NB4 (cell line): ENCODE measurements around the gene TRMT61A.

ENCODE experiments used
- MYC ChIP-seq: IDR thresholded peaks from 2 replicates; pipeline ENCODE4 v1.6.1; 2011; ENCODE audit warnings: low read depth, low read length
- POLR2A ChIP-seq: IDR thresholded peaks from 2 replicates; pipeline ENCODE4 v1.6.1; 2011; ENCODE audit warnings: mild to moderate bottlenecking; ENCODE audit not compliant: insufficient read length; ENCODE audit errors: extremely low read depth
- TF ChIP-seq, protein P1 (sequence below): IDR thresholded peaks from one replicate; pipeline ENCODE4 v1.5.1; 2012; ENCODE audit warnings: low read depth, low read length
- TF ChIP-seq, protein P2 (sequence below): IDR thresholded peaks from 2 replicates; pipeline ENCODE4 v1.6.1; 2011; ENCODE audit warnings: low read depth, low read length

DNA sequence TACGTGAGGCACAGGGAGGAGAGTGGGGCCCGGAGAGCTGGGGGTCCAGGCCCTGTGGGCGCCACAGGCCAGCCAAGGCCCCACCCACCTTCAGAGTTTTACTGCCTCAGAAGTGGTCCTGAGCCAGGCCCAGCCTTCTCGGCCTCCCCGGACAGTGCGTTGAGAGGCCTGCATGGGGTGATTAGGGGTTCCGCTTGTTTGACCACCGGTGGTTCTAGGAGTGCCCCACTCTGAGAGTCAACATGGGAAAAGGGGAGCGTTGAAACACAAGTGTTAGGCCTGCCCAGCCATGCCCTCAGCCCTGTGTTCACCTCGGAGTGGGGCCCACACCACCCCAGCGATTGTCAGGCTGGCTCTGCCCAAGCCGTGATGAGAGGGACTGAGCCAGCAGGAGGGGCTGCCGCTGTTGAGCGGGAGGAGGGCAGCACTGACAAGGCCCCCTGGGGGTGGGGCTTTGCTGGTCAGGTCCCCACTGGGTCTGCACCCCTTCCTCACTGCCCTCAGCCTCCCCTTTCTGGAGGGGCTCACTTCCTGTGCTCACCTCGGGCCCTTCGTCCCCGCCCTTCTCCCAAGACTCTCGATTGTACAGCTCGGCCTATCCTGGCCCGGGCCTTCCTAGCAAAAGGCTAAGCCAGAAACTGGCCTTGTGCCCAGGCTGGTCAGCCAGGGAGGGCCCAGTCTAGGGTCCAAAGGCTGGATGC lies 11.1 kb upstream of the TRMT61A start:
- TF ChIP-seq, protein P1, sequence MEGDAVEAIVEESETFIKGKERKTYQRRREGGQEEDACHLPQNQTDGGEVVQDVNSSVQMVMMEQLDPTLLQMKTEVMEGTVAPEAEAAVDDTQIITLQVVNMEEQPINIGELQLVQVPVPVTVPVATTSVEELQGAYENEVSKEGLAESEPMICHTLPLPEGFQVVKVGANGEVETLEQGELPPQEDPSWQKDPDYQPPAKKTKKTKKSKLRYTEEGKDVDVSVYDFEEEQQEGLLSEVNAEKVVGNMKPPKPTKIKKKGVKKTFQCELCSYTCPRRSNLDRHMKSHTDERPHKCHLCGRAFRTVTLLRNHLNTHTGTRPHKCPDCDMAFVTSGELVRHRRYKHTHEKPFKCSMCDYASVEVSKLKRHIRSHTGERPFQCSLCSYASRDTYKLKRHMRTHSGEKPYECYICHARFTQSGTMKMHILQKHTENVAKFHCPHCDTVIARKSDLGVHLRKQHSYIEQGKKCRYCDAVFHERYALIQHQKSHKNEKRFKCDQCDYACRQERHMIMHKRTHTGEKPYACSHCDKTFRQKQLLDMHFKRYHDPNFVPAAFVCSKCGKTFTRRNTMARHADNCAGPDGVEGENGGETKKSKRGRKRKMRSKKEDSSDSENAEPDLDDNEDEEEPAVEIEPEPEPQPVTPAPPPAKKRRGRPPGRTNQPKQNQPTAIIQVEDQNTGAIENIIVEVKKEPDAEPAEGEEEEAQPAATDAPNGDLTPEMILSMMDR: no peak
- TF ChIP-seq POLR2A (no peak), MYC (no peak)
- TF ChIP-seq, protein P2, sequence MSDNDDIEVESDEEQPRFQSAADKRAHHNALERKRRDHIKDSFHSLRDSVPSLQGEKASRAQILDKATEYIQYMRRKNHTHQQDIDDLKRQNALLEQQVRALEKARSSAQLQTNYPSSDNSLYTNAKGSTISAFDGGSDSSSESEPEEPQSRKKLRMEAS: no peak
